DND-41 (cell line): ENCODE results near the gene EPHB3.

ENCODE experiments used
- ATAC-seq: fragments of 200-7000 bp; cut with Tn5 transposase; 3 replicates; pipeline ENCODE4 v1.9.1; 2021; ENCODE audit warnings: low read depth; ENCODE audit not compliant: insufficient read depth
- DNase-seq: peaks from one replicate; pipeline ENCODE4 v3.0.0-alpha.2; 2020
- H2AFZ ChIP-seq: 2 replicates; pipeline ENCODE4 v1.6.0; 2012; ENCODE audit warnings: low read depth, low read length
- H3K27ac ChIP-seq: 2 replicates; pipeline ENCODE4 v1.5.1; 2012; ENCODE audit warnings: low read length, inconsistent platforms
- H3K27me3 ChIP-seq: fragments of 200-600 bp; sonication (generic); 2 replicates; pipeline ENCODE4 v1.6.0; 2012; ENCODE audit warnings: low read length, mild to moderate bottlenecking, inconsistent platforms; ENCODE audit not compliant: insufficient read depth, poor library complexity
- H3K36me3 ChIP-seq: 2 replicates; pipeline ENCODE4 v1.5.1; 2012; ENCODE audit warnings: low read length, inconsistent platforms; ENCODE audit not compliant: insufficient read depth
- H3K4me1 ChIP-seq: 2 replicates; pipeline ENCODE4 v1.5.1; 2012; ENCODE audit warnings: mild to moderate bottlenecking, low read length; ENCODE audit not compliant: insufficient read depth
- H3K4me2 ChIP-seq: 2 replicates; pipeline ENCODE4 v1.6.0; 2012; ENCODE audit warnings: mild to moderate bottlenecking, moderate library complexity, low read length, inconsistent platforms; ENCODE audit not compliant: insufficient read depth
- H3K4me3 ChIP-seq, 2 experiments: fragments of 200-600 bp in 1 of 2; shearing (Covaris generic) in 1 of 2; 2 replicates each; pipeline ENCODE4 v1.5.1; 2012 to 2016; ENCODE audit warnings: inconsistent platforms in 2 of 2, low read length in 2 of 2, mild to moderate bottlenecking in 2 of 2, low read depth in 1 of 2, moderate library complexity in 1 of 2
- H3K79me2 ChIP-seq: 2 replicates; pipeline ENCODE4 v1.6.0; 2012; ENCODE audit warnings: low read length, inconsistent platforms; ENCODE audit not compliant: insufficient read depth
- H3K9ac ChIP-seq: 2 replicates; pipeline ENCODE4 v1.6.0; 2012; ENCODE audit warnings: low read depth, mild to moderate bottlenecking, inconsistent platforms, low read length, moderate library complexity
- H3K9me3 ChIP-seq: 2 replicates; pipeline ENCODE4 v1.5.1; 2012; ENCODE audit warnings: low read length, moderate library complexity, mild to moderate bottlenecking, inconsistent platforms; ENCODE audit not compliant: insufficient read depth, severe bottlenecking
- H4K20me1 ChIP-seq: 2 replicates; pipeline ENCODE4 v1.6.0; 2012; ENCODE audit warnings: low read length; ENCODE audit not compliant: insufficient read depth
- CTCF ChIP-seq: IDR thresholded peaks from 2 replicates; pipeline ENCODE4 v1.5.1; 2012; ENCODE audit warnings: borderline replicate concordance, low read length, moderate library complexity, mild to moderate bottlenecking; ENCODE audit not compliant: poor library complexity, severe bottlenecking; ENCODE audit errors: extremely low read depth
- EZH2 ChIP-seq: IDR thresholded peaks from 3 replicates; pipeline ENCODE4 v1.6.1; 2012; ENCODE audit warnings: borderline replicate concordance, low read depth, mild to moderate bottlenecking, moderate library complexity, low read length, inconsistent platforms; ENCODE audit not compliant: severe bottlenecking

EPHB3 gene

DNA sequence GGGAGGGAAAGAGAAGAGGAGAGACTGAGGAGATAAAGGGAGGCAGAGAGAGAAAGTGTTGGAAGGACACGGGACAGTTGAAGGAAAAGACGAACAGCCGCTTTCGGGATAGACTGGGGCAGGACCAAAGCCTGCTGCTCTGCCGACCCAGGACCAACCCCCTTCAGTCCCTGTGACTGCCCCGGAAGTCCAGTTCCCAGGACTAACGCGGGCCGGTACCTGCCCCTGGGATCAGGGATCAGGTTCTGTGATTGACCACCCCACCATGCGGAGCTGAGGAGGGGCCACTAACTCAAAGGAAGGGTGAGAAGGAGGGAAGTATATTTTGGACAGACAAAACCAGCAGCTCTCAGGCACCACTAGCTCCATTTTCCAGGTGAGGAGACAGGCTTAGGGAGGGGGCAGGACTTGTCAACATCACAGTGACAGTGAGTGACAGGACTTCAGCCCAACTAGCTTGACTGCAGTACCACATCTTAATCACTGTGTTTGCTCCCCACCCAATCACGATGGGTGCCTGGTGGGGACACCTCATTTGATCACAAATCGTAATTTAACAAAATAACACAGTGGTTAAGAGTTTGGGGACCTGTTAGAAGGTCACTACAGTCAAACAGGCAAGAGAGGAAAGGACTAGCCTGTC is 9.8 kb upstream of the EPHB3 start:
- TF ChIP-seq CTCF (no peak), EZH2 (no peak)
- H3K9me3 ChIP-seq = no peaks in the 10 kb centered on the region
- no peak overlapping the region for H3K9ac ChIP-seq
- no peak for ATAC-seq
- H2AFZ ChIP-seq = no peak overlapping the region
- no peaks in the 10 kb centered on the region for H4K20me1 ChIP-seq
- no peak overlapping the region for H3K4me3 ChIP-seq
- H3K79me2 ChIP-seq = no peaks in the 10 kb centered on the region
- DNase-seq = no peak
- H3K36me3 ChIP-seq = no peaks in the 10 kb centered on the region
- no peak overlapping the region for H3K4me2 ChIP-seq
- H3K4me1 ChIP-seq = no peaks in the 10 kb centered on the region
- H3K27ac ChIP-seq = no peak overlapping the region
- H3K27me3 ChIP-seq = peaks cover 15% of the 10 kb centered on the region

GRCh38 chr3:184552296-184552695 is 9.3 kb upstream of the EPHB3 start:
- H2AFZ ChIP-seq = no peak overlapping the region
- peaks cover 15% of the 10 kb centered on the region for H3K27me3 ChIP-seq
- ATAC-seq = no peak

DNA sequence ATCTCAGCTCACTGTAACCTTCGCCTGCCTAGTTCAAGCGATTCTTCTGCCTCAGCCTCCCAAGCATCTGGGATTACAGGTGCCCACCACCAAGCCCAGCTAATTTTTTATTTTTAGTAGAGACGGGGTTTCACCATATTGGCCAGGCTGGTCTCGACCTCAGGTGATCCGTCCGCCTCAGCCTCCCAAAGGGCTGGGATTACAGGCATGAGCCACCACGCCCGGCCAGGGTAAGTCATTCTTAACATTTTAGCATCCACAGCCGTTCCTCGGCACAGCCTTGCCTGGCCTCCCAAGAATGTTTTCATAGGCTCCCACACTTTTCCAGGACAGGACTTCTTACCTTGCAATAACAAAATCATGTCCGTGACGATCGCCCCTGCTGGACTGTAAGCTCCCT is 8.7 kb upstream of the EPHB3 start:
- no peak overlapping the region for H3K4me3 ChIP-seq
- H3K4me2 ChIP-seq = no peak overlapping the region
- no peaks in the 10 kb centered on the region for H3K4me1 ChIP-seq
- no peak overlapping the region for H3K9ac ChIP-seq
- H3K36me3 ChIP-seq = no peaks in the 10 kb centered on the region
- peaks cover 17% of the 10 kb centered on the region for H3K27me3 ChIP-seq
- TF ChIP-seq CTCF (no peak), EZH2 (no peak)
- H3K9me3 ChIP-seq = no peaks in the 10 kb centered on the region
- H3K27ac ChIP-seq = no peak overlapping the region
- H2AFZ ChIP-seq = no peak overlapping the region
- DNase-seq = no peak
- no peak for ATAC-seq
- H4K20me1 ChIP-seq = no peaks in the 10 kb centered on the region
- no peaks in the 10 kb centered on the region for H3K79me2 ChIP-seq

More at GRCh38 chr3:184552296-184552695, 9.3 kb upstream of the EPHB3 start:
- H3K9me3 ChIP-seq = no peaks in the 10 kb centered on the region
- no peak overlapping the region for H3K4me3 ChIP-seq
- TF ChIP-seq CTCF (no peak), EZH2 (no peak)
- no peak overlapping the region for H3K4me2 ChIP-seq
- H3K79me2 ChIP-seq = no peaks in the 10 kb centered on the region
- no peaks in the 10 kb centered on the region for H4K20me1 ChIP-seq
- no peaks in the 10 kb centered on the region for H3K36me3 ChIP-seq
- H3K4me1 ChIP-seq = no peaks in the 10 kb centered on the region
- H3K27ac ChIP-seq = no peak overlapping the region
- H3K9ac ChIP-seq = no peak overlapping the region
- no peak for DNase-seq
